Activated CD4-positive, alpha-beta T cell treated with anti-CD3 and anti-CD28 coated beads, Interleukin-2, amount 50 U/mL, for 16 hours (primary cell): Measurements from ENCODE around the gene CDC42EP4.
A peak's percentile ranks its signal among the peaks of the same experiment; 100 is the strongest.
"Not testable (repeated sequence)": the region's sequence is repeated elsewhere in the genome, so short reads cannot be mapped to it uniquely, and the experiment has no call there.

Experiments
- DNase-seq: peaks from one replicate; pipeline ENCODE4 v3.0.0-alpha.2; 2020

Gene CDC42EP4

GRCh38 chr17:73274490-73274889 lies 37.3 kb downstream of the CDC42EP4 start:
- DNase-seq: no peak

GRCh38 chr17:73272906-73273218 lies 38.9 kb downstream of the CDC42EP4 start:
- DNase-seq: no peak

GRCh38 chr17:73271072-73271471 lies 40.7 kb downstream of the CDC42EP4 start:
- DNase-seq: no peak

GRCh38 chr17:73269791-73270190 lies 42.0 kb downstream of the CDC42EP4 start:
- DNase-seq: no peak

- DNase-seq: no peak
These were observed 42.5 kb downstream of the CDC42EP4 start for GRCh38 chr17:73269329-73269615.

- no peak for DNase-seq
These were observed 43.0 kb downstream of the CDC42EP4 start for GRCh38 chr17:73268582-73269328.

GRCh38 chr17:73267648-73268537 lies 43.9 kb downstream of the CDC42EP4 start:
- no peak for DNase-seq

- no peak for DNase-seq
These were observed 45.0 kb downstream of the CDC42EP4 start for GRCh38 chr17:73266796-73267195.

- no peak for DNase-seq
These were observed 45.9 kb downstream of the CDC42EP4 start for GRCh38 chr17:73265646-73266640.

- not testable (repeated sequence) for DNase-seq
These were observed 47.4 kb downstream of the CDC42EP4 start for GRCh38 chr17:73264448-73264847.

- no peak for DNase-seq
These were observed 48.8 kb downstream of the CDC42EP4 start for GRCh38 chr17:73262676-73263642.

- DNase-seq: no peak
These were observed 49.7 kb downstream of the CDC42EP4 start for GRCh38 chr17:73261952-73262675.

GRCh38 chr17:73261617-73261951 lies 50.2 kb downstream of the CDC42EP4 start, which contains the start of gene CPSF4L:
TSS of gene CPSF4L (minus strand) at chr17:73261880. CDS start at chr17:73261818, 62 bp downstream.
- DNase-seq: no peak

GRCh38 chr17:73257516-73257915 lies 54.3 kb downstream of the CDC42EP4 start:
- no peak for DNase-seq

GRCh38 chr17:73256220-73256619 lies 55.6 kb downstream of the CDC42EP4 start:
- DNase-seq: no peak

- DNase-seq: peak; percentile 53
These were observed 56.1 kb downstream of the CDC42EP4 start for GRCh38 chr17:73255671-73256181.

- DNase-seq: no peak
These were observed 59.9 kb downstream of the CDC42EP4 start for GRCh38 chr17:73251871-73252270.

GRCh38 chr17:73250851-73251640 lies 60.8 kb downstream of the CDC42EP4 start:
- DNase-seq: no peak

GRCh38 chr17:73249700-73250099 lies 62.1 kb downstream of the CDC42EP4 start:
- DNase-seq: no peak

GRCh38 chr17:73248532-73248931 lies 63.3 kb downstream of the CDC42EP4 start:
- DNase-seq: no peak
